PC-3 (cell line): ENCODE data around the gene REC8. TPM values are rescaled to one million over a fixed set of nuclear protein-coding genes. Genes with fewer than 3 reads are reported as not detected.
A peak's percentile ranks its signal among the peaks of the same experiment; 100 is the strongest.

ENCODE experiments used
- ATAC-seq: fragments of 200-7000 bp; cut with Tn5 transposase; 2 replicates; pipeline ENCODE4 v1.9.1; 2020; ENCODE audit warnings: mild to moderate bottlenecking, moderate library complexity
- BruUV-seq: library from RNA; stranded (reverse); fragments of 400-500 nt; replicated peaks from 2 replicates; lab custom pipeline; 2021; lab: Mats Ljungman, UMichigan
- CTCF ChIA-PET: fragments of 300-600 bp; sonication (Branson Sonifier 250); formaldehyde crosslinking; loops from one replicate; lab custom pipeline; 2022; ENCODE audit warnings: antibody characterized with exemption; lab: Charles Lee
- POLR2A ChIA-PET: fragments of 300-600 bp; sonication (Branson Sonifier 250); formaldehyde crosslinking; loops from one replicate; lab custom pipeline; 2022; ENCODE audit warnings: antibody characterized with exemption; ENCODE audit not compliant: unreplicated experiment; lab: Charles Lee
- DNase-seq: peaks from one replicate; pipeline ENCODE4 v3.0.0-alpha.2; 2015
- H2AFZ ChIP-seq: fragments of 300-600 bp; sonication (generic); 2 replicates; pipeline ENCODE4 v1.6.0; 2016; ENCODE audit warnings: antibody characterized with exemption, low read length
- H3F3A ChIP-seq: fragments of 300-600 bp; sonication (generic); one replicate; pipeline ENCODE4 v1.6.0; 2017; ENCODE audit warnings: antibody characterized with exemption, low read length, control low read depth, mild to moderate bottlenecking; ENCODE audit not compliant: unreplicated experiment
- H3K27ac ChIP-seq: fragments of 300-600 bp; sonication (generic); 2 replicates; pipeline ENCODE4 v1.5.1; 2016; ENCODE audit warnings: mild to moderate bottlenecking, low read length
- H3K27me3 ChIP-seq: fragments of 300-600 bp; sonication (generic); 2 replicates; pipeline ENCODE4 v1.6.1; 2016; ENCODE audit warnings: low read length, mixed read lengths
- H3K36me3 ChIP-seq: fragments of 300-600 bp; sonication (generic); 2 replicates; pipeline ENCODE4 v1.6.1; 2016; ENCODE audit warnings: low read depth, mixed run types, low read length, mixed read lengths
- H3K4me1 ChIP-seq: fragments of 300-600 bp; sonication (generic); 2 replicates; pipeline ENCODE4 v1.5.1; 2016; ENCODE audit warnings: low read length; ENCODE audit not compliant: insufficient read depth
- H3K4me2 ChIP-seq: fragments of 300-600 bp; sonication (generic); 2 replicates; pipeline ENCODE4 v1.6.0; 2016; ENCODE audit warnings: low read length
- H3K4me3 ChIP-seq: fragments of 300-600 bp; sonication (generic); 2 replicates; pipeline ENCODE4 v1.5.1; 2016; ENCODE audit warnings: mild to moderate bottlenecking, low read length, mixed read lengths
- H3K79me2 ChIP-seq: fragments of 300-600 bp; sonication (generic); 2 replicates; pipeline ENCODE4 v1.6.1; 2017; ENCODE audit warnings: low read length, mixed read lengths
- H3K9ac ChIP-seq: fragments of 300-600 bp; sonication (generic); 2 replicates; pipeline ENCODE4 v1.6.0; 2016; ENCODE audit warnings: mild to moderate bottlenecking, low read length
- H3K9me2 ChIP-seq: fragments of 300-600 bp; sonication (generic); replicated peaks from 2 replicates; pipeline ENCODE4 v1.6.1; 2016; ENCODE audit warnings: mixed run types, low read length, mixed read lengths
- H3K9me3 ChIP-seq: fragments of 300-600 bp; sonication (generic); 2 replicates; pipeline ENCODE4 v1.6.1; 2016; ENCODE audit warnings: low read length, mixed read lengths
- H4K20me1 ChIP-seq: fragments of 300-600 bp; sonication (generic); 2 replicates; pipeline ENCODE4 v1.6.1; 2016; ENCODE audit warnings: low read length, mixed read lengths
- CTCF ChIP-seq: fragments of 300-600 bp; sonication (generic); conservative IDR thresholded peaks from 2 replicates; pipeline ENCODE4 v1.5.1; 2017; ENCODE audit warnings: antibody characterized with exemption, low read depth, mild to moderate bottlenecking, low read length
- EZH2 ChIP-seq: fragments of 300-600 bp; sonication (generic); IDR thresholded peaks from one replicate; pipeline ENCODE4 v1.6.1; 2017; ENCODE audit warnings: antibody characterized with exemption, mild to moderate bottlenecking, low read length; ENCODE audit not compliant: unreplicated experiment
- EZH2phosphoT487 ChIP-seq: fragments of 300-600 bp; sonication (generic); IDR thresholded peaks from 2 replicates; pipeline ENCODE4 v1.6.1; 2018; ENCODE audit warnings: mild to moderate bottlenecking, antibody characterized with exemption, low read length, borderline replicate concordance
- intact Hi-C: fragments of 100-400 bp; cut with micrococcal nuclease; formaldehyde crosslinking; loops from 2 replicates; pipeline ENCODE4 v1.9.0; 2023
- total RNA-seq: library from RNA; depleted of rRNA; stranded (reverse); fragments of >200 nt; gene quantifications from 2 replicates; pipeline ENCODE4 v1.2.3, GENCODE V29; 2014

Gene REC8
- total RNA-seq, 1 experiment from 2014 or later: 1.9 TPM

- no peaks in the 10 kb centered on the region for H4K20me1 ChIP-seq
- DNase-seq (peak; percentile 98), ATAC-seq (peak; percentile 90)
- peak within 1 kb of the TSS; percentile 64 for H3K27ac ChIP-seq
- peak within 1 kb of the TSS; percentile 86 for H3K4me2 ChIP-seq
- intact Hi-C loops: no loop called here
- H3K4me3 ChIP-seq: peak within 1 kb of the TSS; percentile 76
- ChIA-PET POLR2A (no interaction called here), CTCF (no interaction called here)
- BruUV-seq: TSS peak; percentile 69
- no peaks in the 10 kb centered on the region for H3K9me3 ChIP-seq
- H3K36me3 ChIP-seq: peaks cover 24% of the 10 kb centered on the region; the same call in 1 of the 2 replicates
- peaks cover 44% of the 10 kb centered on the region for H3K79me2 ChIP-seq
- H3K27me3 ChIP-seq: no peaks in the 10 kb centered on the region
- H2AFZ ChIP-seq: peak within 1 kb of the TSS; percentile 54
- H3K9me2 ChIP-seq: no peaks in the 10 kb centered on the region
- H3F3A ChIP-seq: no peaks in the 10 kb centered on the region
- TF ChIP-seq CTCF: no peak
- TF ChIP-seq EZH2: no peak
- TF ChIP-seq EZH2phosphoT487: no peak
- peak within 1 kb of the TSS; percentile 90 for H3K9ac ChIP-seq
- peaks cover 8% of the 10 kb centered on the region for H3K4me1 ChIP-seq
Measured at GRCh38 chr14:24188251-24189058, 16.6 kb downstream of the REC8 start, which contains the start of gene IPO4. IPO4 (minus strand) TSS chr14:24188816; CDS start chr14:24188787, 29 bp downstream.

- CTCF ChIA-PET: no interaction called here
- Histone ChIP-seq H3F3A (no peaks in the 10 kb centered on the region), H3K27ac (no peak overlapping the region), H3K36me3 (peaks cover 24% of the 10 kb centered on the region; the same call in 1 of the 2 replicates), H3K79me2 (peaks cover 47% of the 10 kb centered on the region), H3K4me3 (peak overlapping the region; percentile 76), H4K20me1 (no peaks in the 10 kb centered on the region), H3K9me3 (no peaks in the 10 kb centered on the region), H3K4me2 (peak overlapping the region; percentile 86), H3K4me1 (peaks cover 8% of the 10 kb centered on the region), H2AFZ (peak overlapping the region; percentile 21; the same call in 1 of the 2 replicates), H3K27me3 (no peaks in the 10 kb centered on the region), H3K9me2 (no peaks in the 10 kb centered on the region), H3K9ac (peak overlapping the region; percentile 90; the same call in 1 of the 2 replicates)
- no peak for ATAC-seq
- no TSS peak for BruUV-seq
- POLR2A ChIA-PET: no interaction called here
- intact Hi-C loops: no loop called here
- TF ChIP-seq EZH2phosphoT487: no peak
- no peak for TF ChIP-seq EZH2
- no peak for TF ChIP-seq CTCF
- no peak for DNase-seq
Measured at GRCh38 chr14:24189059-24189375, 17.1 kb downstream of the REC8 start.

GRCh38 chr14:24189460-24189859, 17.6 kb downstream of the REC8 start:
- H3K27ac ChIP-seq: no peak overlapping the region
- BruUV-seq: no TSS peak
- ChIA-PET CTCF (no interaction called here), POLR2A (no interaction called here)
- peaks cover 24% of the 10 kb centered on the region; the same call in 1 of the 2 replicates for H3K36me3 ChIP-seq
- H3K4me1 ChIP-seq: peaks cover 10% of the 10 kb centered on the region
- H3K27me3 ChIP-seq: no peaks in the 10 kb centered on the region
- H2AFZ ChIP-seq: peak overlapping the region; percentile 21; the same call in 1 of the 2 replicates
- intact Hi-C loops: no loop called here
- no peak for DNase-seq
- TF ChIP-seq EZH2 (no peak), CTCF (no peak), EZH2phosphoT487 (no peak)
- ATAC-seq: no peak
- peaks cover 51% of the 10 kb centered on the region for H3K79me2 ChIP-seq
- no peaks in the 10 kb centered on the region for H3K9me3 ChIP-seq
- peak overlapping the region; percentile 86 for H3K4me2 ChIP-seq
- peak overlapping the region; percentile 90; the same call in 1 of the 2 replicates for H3K9ac ChIP-seq
- H4K20me1 ChIP-seq: no peaks in the 10 kb centered on the region
- H3F3A ChIP-seq: no peaks in the 10 kb centered on the region
- no peaks in the 10 kb centered on the region for H3K9me2 ChIP-seq
- H3K4me3 ChIP-seq: peak overlapping the region; percentile 76; the same call in 1 of the 2 replicates
